Nephron progenitor cell (in vitro differentiated cells): ENCODE results near the gene TRMT44.

Experiments
- DNase-seq: peaks from one replicate; pipeline ENCODE4 v3.0.0; 2021
- H3K27ac Mint-ChIP-seq: 2 replicates; pipeline ENCODE4 v1.8.0; 2021; ENCODE audit warnings: mild to moderate bottlenecking, moderate library complexity, mixed read lengths
- H3K27me3 Mint-ChIP-seq: 2 replicates; pipeline ENCODE4 v1.8.0; 2021; ENCODE audit warnings: mild to moderate bottlenecking, low read depth, mixed read lengths; ENCODE audit not compliant: poor library complexity
- H3K36me3 Mint-ChIP-seq: 2 replicates; pipeline ENCODE4 v1.8.0; 2021; ENCODE audit warnings: low read depth, mixed read lengths
- H3K4me1 Mint-ChIP-seq: 2 replicates; pipeline ENCODE4 v1.8.0; 2021; ENCODE audit warnings: mixed read lengths
- H3K4me3 Mint-ChIP-seq: 2 replicates; pipeline ENCODE4 v1.8.0; 2021; ENCODE audit warnings: mild to moderate bottlenecking, moderate library complexity, mixed read lengths
- H3K9me3 Mint-ChIP-seq: 2 replicates; pipeline ENCODE4 v1.8.0; 2021; ENCODE audit warnings: mild to moderate bottlenecking, moderate library complexity, mixed read lengths
- TF ChIP-seq, protein P1 (sequence below): fragments of 200-600 bp; sonication (generic); IDR thresholded peaks from 2 replicates; pipeline ENCODE4 v1.5.0; 2021; ENCODE audit warnings: antibody characterized with exemption

TRMT44 gene

DNA sequence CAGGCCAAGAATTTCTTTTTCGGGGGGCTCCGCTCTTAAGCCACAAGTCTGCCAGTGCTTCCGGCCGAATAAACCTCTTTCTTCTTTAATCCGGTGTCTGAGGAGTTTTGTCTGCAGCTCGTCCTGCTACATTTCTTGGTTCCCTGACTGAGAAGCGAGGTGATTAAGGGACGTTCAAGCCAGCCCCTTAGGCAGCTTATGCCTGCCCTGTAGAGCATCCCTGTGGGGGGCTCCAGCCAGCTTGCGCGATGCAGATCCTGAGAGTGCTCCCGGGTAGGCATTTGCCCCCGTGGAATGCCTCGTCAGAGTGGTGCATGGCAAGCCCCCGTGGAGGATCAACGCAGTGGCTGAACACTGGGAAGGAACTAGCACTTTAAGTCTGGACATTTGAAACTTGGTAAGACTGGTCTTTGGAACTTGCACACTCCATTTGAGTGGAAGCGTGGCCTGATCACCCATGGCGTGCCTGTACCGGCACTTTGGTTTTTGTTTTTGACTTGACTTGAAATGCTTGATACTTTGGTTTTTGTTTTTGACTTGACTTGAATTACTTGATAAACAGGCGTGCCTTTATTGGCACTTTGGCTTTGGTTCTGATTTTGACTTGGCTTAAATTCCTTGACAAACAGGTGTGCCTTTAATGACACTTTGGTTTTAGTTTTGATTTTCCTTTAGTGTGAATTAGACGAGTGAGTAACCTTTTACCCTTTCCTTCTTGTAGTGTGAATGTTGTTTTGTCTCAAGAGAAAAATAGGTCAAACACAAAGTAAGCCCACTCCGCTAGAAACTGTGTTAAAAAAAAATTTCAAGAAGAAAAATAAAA is 6.1 kb upstream of the TRMT44 start:
- H3K36me3 Mint-ChIP-seq: peaks cover 5% of the 10 kb centered on the region
- no peak for DNase-seq
- TF ChIP-seq, protein P1, sequence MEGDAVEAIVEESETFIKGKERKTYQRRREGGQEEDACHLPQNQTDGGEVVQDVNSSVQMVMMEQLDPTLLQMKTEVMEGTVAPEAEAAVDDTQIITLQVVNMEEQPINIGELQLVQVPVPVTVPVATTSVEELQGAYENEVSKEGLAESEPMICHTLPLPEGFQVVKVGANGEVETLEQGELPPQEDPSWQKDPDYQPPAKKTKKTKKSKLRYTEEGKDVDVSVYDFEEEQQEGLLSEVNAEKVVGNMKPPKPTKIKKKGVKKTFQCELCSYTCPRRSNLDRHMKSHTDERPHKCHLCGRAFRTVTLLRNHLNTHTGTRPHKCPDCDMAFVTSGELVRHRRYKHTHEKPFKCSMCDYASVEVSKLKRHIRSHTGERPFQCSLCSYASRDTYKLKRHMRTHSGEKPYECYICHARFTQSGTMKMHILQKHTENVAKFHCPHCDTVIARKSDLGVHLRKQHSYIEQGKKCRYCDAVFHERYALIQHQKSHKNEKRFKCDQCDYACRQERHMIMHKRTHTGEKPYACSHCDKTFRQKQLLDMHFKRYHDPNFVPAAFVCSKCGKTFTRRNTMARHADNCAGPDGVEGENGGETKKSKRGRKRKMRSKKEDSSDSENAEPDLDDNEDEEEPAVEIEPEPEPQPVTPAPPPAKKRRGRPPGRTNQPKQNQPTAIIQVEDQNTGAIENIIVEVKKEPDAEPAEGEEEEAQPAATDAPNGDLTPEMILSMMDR: no peak
- no peaks in the 10 kb centered on the region for H3K27me3 Mint-ChIP-seq
- H3K4me3 Mint-ChIP-seq: no peak overlapping the region
- peaks cover 15% of the 10 kb centered on the region for H3K4me1 Mint-ChIP-seq
- H3K9me3 Mint-ChIP-seq: peaks cover 9% of the 10 kb centered on the region
- H3K27ac Mint-ChIP-seq: no peak overlapping the region

DNA sequence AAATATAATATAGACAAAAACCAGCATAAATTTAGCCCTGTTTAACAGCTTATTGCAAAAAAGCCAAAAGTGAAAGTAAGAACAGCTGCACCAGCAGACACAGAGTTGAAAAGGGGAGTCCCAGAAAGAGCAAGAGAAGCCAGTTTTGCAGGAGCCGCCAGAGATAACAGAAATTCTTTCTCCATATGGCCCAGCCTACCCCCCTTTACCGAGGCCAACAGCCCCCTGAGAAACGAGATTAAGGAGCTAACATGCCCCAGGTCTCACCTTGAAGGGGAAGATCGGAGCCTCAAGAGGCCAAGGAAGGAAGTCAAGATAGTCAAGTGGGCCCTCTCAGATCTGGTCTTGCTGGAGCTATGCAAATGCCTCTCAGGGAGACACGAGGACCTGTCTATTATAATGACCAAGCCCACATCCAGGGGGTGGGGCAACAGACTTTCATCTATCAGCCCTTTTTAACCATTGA is 4.9 kb upstream of the TRMT44 start:
- peaks cover 7% of the 10 kb centered on the region for H3K27me3 Mint-ChIP-seq
- DNase-seq: no peak
- H3K27ac Mint-ChIP-seq: no peak overlapping the region
- TF ChIP-seq, protein P1: no peak
- peaks cover 20% of the 10 kb centered on the region for H3K9me3 Mint-ChIP-seq
- H3K4me3 Mint-ChIP-seq: no peak overlapping the region
- H3K4me1 Mint-ChIP-seq: peaks cover 25% of the 10 kb centered on the region
- H3K36me3 Mint-ChIP-seq: peaks cover 12% of the 10 kb centered on the region

DNA sequence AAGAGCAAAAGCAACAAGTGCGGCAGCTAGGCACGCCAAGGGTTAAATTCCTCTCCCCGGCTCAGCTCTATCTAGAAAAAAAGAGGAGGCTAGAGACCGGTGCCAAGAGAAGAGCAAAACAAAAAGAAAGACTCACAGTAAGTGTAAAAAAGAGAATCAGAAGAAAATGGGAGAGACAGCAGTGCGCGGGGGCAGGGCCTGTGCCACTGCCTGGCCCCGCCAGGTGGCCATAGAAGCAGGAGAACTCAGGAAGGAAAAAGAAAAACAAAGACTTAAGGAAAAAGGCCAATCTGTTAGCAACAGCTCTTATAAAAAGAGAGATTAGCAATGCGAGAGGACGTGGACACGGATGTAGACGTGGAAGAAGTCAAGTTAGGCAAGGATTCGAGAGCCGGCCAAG is 3.3 kb upstream of the TRMT44 start:
- H3K4me3 Mint-ChIP-seq: peak overlapping the region; percentile 76
- DNase-seq: no peak
- H3K27ac Mint-ChIP-seq: peak overlapping the region; percentile 6
- TF ChIP-seq, protein P1: no peak
- peaks cover 20% of the 10 kb centered on the region for H3K9me3 Mint-ChIP-seq
- peaks cover 12% of the 10 kb centered on the region for H3K27me3 Mint-ChIP-seq
- H3K4me1 Mint-ChIP-seq: peaks cover 38% of the 10 kb centered on the region
- H3K36me3 Mint-ChIP-seq: peaks cover 12% of the 10 kb centered on the region

DNA sequence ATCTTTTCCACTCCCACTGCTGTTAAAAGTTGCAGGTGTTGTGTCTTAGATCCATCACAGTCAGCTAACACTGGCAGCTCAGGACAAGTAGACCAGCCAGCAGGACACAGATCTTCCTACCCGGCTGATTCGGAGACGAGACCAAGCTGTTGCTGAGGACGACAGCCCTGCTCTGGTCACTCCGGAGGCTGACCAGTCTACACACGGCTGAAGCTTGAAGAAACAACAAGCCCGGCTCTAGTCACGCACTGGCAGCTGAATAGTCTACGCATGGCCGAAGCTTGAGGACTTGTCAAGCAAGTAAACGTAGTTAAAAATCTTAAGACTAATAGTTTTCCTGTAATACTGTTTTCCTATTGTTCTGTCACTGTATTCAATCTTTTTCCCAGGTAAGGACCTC is 1.8 kb upstream of the TRMT44 start:
- no peak overlapping the region for H3K27ac Mint-ChIP-seq
- peaks cover 53% of the 10 kb centered on the region for H3K4me1 Mint-ChIP-seq
- peaks cover 20% of the 10 kb centered on the region for H3K9me3 Mint-ChIP-seq
- TF ChIP-seq, protein P1: no peak
- DNase-seq: no peak
- H3K36me3 Mint-ChIP-seq: peaks cover 12% of the 10 kb centered on the region
- peak overlapping the region; percentile 73 for H3K4me3 Mint-ChIP-seq
- H3K27me3 Mint-ChIP-seq: peaks cover 12% of the 10 kb centered on the region

DNA sequence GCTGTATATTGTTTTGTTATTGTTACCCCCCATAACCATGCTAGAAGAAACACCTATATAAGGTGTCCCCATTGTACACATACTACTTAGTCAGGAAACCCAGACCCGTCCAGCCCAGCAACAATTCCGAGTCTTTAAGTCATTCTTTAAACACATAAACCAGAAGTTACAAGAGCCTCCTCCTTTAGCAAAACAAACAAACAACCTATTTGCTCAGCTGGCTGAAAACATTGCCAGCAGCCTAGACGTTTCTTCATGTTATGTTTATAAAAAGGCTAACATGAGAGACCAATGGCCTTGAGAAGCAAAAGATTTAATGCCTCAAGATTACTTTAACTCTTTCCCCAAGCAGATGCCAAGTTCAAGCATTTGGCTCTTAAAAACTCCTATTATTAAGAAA is 1.4 kb upstream of the TRMT44 start:
- no peak for DNase-seq
- H3K36me3 Mint-ChIP-seq: peaks cover 12% of the 10 kb centered on the region
- peaks cover 12% of the 10 kb centered on the region for H3K27me3 Mint-ChIP-seq

More for the DNA sequence above, 1.4 kb upstream of the TRMT44 start:
- H3K27ac Mint-ChIP-seq: no peak overlapping the region
- H3K4me1 Mint-ChIP-seq: peaks cover 55% of the 10 kb centered on the region
- peak overlapping the region; percentile 73 for H3K4me3 Mint-ChIP-seq
- TF ChIP-seq, protein P1: no peak
- peaks cover 20% of the 10 kb centered on the region for H3K9me3 Mint-ChIP-seq
